SIG-M5 treated with dmso at 0.1 percent for 504 hours (cell line): ENCODE measurements around the gene ZDHHC5.

ENCODE experiments used
- DNase-seq: peaks from one replicate; lab custom pipeline; 2025; ENCODE audit not compliant: unreplicated experiment; lab: John Stamatoyannopoulos, UW

ZDHHC5 gene

GRCh38 chr11:57667736-57668433, at the start of gene ZDHHC5:
Gene ZDHHC5, plus strand, starts transcription at chr11:57668114. Its CDS starts 4,977 bp downstream, at chr11:57673091.
- DNase-seq, result peak; percentile 95

GRCh38 chr11:57618438-57618837, 49.5 kb upstream of the ZDHHC5 start:
- DNase-seq, result no peak

- DNase-seq, result no peak
These were observed 48.6 kb upstream of the ZDHHC5 start for GRCh38 chr11:57619331-57619730.

GRCh38 chr11:57620467-57620866, 47.4 kb upstream of the ZDHHC5 start:
- no peak for DNase-seq

- no peak for DNase-seq
These were observed 45.7 kb upstream of the ZDHHC5 start for GRCh38 chr11:57622263-57622662.

- no peak for DNase-seq
These were observed 43.0 kb upstream of the ZDHHC5 start for GRCh38 chr11:57624864-57625263.

GRCh38 chr11:57626895-57627294, 41.0 kb upstream of the ZDHHC5 start:
- DNase-seq, result no peak

- no peak for DNase-seq
These were observed 37.7 kb upstream of the ZDHHC5 start for GRCh38 chr11:57630171-57630570.

- DNase-seq, result no peak
These were observed 35.8 kb upstream of the ZDHHC5 start for GRCh38 chr11:57632116-57632515.

- DNase-seq, result no peak
These were observed 34.4 kb upstream of the ZDHHC5 start for GRCh38 chr11:57633394-57634070.

- DNase-seq, result no peak
These were observed 33.6 kb upstream of the ZDHHC5 start for GRCh38 chr11:57634311-57634710.

GRCh38 chr11:57635246-57635645, 32.7 kb upstream of the ZDHHC5 start:
- no peak for DNase-seq

GRCh38 chr11:57637626-57638004, 30.3 kb upstream of the ZDHHC5 start:
- DNase-seq, result no peak

- no peak for DNase-seq
These were observed 29.7 kb upstream of the ZDHHC5 start for GRCh38 chr11:57638005-57638781.

- no peak for DNase-seq
These were observed 29.0 kb upstream of the ZDHHC5 start for GRCh38 chr11:57638811-57639320.

GRCh38 chr11:57639321-57640067, 28.4 kb upstream of the ZDHHC5 start:
- no peak for DNase-seq

GRCh38 chr11:57640068-57640800, 27.7 kb upstream of the ZDHHC5 start:
- no peak for DNase-seq

- DNase-seq, result peak; percentile 50
These were observed 26.7 kb upstream of the ZDHHC5 start for GRCh38 chr11:57641011-57641807.

- no peak for DNase-seq
These were observed 24.1 kb upstream of the ZDHHC5 start for GRCh38 chr11:57643802-57644201.
